ENCODE results near the gene FHIT.

Gene FHIT

DNA sequence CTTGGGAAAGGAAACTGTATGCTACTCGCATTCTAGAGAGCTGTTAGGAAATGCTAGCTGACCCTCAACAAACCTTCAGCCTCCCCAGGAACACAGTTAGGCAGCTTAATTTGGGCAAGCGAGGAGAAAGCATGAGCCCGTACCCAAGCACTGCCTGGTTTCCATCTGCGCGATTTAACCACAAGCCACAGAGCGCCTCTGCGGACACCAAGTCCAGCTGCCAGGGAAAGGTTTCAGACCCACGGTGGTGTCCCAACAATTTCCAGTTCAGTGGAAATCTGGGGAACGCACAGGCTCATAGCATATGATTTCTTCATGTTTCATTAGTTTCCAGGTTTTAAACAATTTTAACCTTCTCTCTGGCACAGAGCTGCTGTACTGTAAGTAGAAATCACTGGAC lies 617.6 kb downstream of the FHIT start:
- DNase-seq (ENCODE audit: low read depth in 3 of 3), result no peak

DNA sequence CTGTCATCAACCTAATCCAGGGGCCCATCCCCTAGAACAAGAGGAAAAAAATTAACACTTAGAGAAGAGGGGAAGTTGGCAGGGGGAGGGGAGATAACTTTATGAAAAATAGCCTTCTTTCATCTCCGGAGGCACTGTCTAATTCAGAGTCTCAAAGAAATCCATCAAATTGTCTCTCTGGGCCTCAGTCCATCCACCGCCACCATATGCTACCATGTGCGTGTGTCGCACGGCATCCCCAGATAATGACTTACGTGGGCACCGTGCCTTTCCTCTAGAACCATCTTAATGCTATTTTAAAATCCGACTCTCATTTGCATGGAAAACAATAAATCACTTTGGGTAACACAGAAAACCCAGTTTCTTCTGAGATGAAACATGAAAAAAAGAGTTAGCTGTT lies 619.7 kb downstream of the FHIT start:
- DNase-seq (ENCODE audit: low read depth in 3 of 3), result no peak

DNA sequence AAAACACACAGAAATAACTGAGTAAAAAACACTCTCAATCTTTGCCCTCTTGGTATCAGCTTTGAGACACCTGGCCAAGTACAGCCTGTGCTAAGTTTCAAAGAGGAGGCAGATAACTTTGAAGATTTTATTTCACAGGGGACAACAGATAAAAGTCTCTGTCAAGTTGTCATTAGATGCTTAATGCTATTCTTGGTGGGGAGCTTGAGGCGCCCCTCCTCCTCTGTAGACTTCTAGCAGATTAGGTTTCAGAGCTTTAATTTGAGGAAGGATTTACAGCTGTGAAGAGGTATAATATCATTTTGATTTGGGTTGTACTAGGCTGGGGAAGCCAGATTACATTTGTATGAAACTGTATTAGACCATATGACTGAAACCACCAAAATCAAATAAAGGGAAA lies 620.3 kb downstream of the FHIT start:
- DNase-seq (ENCODE audit: low read depth in 3 of 3), result no peak

DNA sequence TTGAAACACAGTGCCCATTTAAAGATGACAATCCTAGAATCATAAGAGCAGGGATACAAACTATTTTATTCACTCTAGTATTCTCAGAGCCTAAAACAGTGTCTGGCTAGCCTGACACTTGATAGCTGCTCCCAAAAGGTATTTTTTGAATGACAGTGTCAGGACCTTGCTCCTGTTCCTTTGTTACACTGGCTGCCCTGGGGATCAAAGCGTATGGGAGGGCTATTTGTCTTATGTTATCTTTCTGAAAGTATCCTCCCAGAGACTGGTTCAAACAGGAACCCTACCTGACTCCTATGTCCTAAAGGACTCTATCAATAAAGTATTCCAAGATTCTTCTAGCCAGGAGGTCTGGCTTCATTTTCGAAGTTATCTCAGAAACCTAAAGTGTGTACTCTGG lies 621.4 kb downstream of the FHIT start:
- no peak for DNase-seq (ENCODE audit: low read depth in 3 of 3)

DNA sequence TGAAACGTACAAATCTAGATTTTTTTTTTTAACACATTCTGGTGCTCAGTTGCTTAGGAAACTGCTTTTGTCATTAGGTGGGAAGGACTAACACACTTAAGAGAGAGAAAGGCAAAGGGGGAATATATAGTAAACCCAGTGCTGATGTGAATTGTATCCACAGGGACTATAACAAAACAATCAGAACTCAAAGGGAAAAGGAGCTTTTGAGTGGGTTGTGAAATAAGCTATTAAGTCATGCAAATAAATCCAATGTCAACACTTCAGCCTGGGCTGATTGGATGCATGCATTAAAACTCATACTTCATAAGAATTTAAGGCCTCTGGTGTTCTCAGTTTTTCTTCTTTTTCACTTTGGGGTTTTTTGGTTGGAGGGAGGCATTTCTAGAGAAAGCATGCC lies 628.9 kb downstream of the FHIT start:
- no peak for DNase-seq (ENCODE audit: low read depth in 3 of 3)

DNA sequence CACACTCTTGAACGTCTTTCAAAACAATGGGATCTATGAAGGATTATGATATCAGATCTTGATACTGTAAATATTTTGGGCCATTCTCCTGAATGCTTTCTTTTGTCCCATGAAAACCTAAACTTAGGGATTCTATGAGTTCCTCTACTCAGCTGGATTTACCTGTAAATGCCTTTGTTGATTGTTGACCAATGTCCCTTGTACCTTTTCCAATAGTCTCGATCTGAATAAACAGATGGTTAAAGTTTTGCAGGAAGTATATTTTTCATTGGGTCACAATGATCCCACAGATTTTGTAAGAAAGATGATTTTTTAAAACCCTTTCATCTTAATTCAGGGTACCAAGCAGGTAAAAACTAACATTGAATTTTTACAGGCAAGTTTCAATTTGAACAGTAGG lies 634.1 kb downstream of the FHIT start:
- DNase-seq (ENCODE audit: low read depth in 3 of 3), result no peak

DNA sequence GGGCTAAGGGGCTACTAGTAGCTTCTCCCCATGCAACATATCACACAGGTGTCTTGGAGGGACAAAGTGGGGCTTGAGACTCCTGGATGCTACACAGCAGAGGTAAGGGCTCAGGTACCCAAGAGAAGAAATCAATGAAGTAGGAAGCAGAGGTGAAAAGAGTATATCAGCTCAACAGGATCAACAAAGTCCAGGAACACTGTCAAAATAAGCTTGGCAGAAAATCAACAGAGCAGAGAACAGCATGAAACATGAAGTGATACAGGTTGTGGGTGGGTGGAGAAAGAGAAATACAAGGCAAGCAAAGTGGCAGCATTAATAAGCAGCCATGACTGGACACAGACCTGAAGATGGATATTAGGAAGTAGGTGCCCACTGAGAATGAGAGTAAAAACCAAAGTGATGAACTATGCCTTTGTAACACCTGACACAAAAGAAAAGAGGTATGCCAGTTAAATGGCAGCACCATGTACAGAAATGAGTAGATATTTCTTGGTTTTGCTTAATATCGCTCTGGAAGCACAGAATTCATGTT lies 637.4 kb downstream of the FHIT start:
- DNase-seq (ENCODE audit: low read depth in 3 of 3), result no peak

DNA sequence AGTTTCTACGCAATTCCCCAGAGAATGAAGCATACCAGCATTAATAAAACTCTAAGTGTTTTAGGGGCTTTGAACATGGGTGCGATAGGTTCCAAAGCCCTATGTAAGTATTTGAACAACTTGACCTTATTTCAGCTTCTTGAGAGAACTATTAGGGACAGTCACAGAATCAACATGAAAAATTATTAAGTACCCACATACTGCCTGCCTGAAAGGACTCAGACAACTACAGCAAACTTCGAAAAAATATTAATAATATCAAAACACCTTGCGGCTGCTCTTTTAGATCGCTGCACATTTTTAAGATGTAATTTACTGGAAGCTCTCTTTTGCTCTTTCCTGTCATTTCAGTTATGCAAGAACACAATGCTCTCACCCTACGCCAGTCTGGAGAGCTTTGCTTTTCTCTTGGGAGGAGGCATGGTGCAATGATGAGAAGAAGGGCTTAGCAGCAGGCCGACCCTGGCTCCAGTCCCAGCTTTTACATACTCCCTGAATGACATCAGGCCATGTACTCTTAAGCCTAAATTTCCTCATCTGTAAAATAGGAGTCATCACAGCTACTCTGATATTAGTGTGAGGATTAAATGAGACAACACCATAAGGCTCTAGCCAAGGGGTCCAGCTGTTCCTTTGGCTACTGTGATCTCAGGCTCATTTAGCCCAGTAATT lies 640.7 kb downstream of the FHIT start:
- DNase-seq (ENCODE audit: low read depth in 3 of 3), result no peak

DNA sequence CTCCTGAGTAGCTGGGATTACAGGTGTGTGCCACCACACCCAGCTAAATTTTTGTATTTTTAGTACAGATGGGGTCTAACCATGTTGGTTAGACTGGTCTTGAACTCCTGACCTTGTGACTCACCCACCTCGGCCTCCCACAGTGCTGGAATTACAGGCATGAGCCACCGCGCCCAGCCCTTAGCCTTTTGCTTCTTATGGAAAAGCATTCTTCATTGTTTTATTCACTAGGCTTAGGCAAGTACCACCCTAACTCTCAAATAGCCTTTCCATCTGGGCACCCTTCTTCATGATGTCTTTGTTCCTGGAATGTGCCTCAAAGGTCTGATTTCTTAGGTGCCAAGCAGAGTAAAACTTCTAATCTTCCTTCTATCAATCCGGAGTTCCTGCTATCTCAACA lies 641.8 kb downstream of the FHIT start:
- no peak for DNase-seq (ENCODE audit: low read depth in 3 of 3)

DNA sequence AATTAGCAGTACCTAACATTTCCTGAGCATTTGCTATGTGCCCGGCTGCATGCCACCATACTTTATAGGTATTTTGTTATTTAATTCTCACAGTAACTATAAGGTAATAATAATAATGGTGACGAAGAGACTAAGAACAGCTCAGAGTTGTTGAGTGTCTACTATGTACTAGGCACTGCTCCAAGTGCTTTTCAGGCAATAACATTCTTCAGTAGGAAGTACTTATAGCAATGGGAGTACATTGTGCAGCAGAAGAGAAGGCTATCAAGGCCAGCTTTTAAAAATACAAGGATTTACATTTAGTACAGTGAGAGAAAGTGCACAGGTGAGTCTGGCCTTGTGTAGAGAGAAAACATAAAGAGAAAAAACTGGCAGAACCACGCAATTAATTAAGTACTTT lies 647.4 kb downstream of the FHIT start:
- no peak for DNase-seq (ENCODE audit: low read depth in 3 of 3)

DNA sequence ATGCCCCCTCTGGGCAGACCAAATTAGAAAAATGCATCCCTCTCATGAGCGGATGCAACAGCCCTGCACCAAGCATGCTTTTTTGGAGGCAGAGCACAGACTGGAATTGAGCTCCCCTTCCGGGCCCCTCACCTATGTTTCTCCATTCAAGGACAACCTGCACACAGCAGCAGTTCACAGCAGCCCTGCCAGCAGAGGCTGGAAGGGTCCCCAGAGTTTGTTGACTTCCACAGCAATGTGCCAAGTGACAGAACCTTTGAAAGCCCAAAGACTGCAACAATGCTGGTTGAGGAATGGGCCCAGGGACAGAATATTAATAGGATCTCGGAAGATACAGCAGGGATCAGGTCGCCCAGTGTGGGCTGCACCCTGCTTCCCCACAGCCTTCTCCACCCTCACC lies 650.4 kb downstream of the FHIT start:
- DNase-seq (ENCODE audit: low read depth in 3 of 3), result no peak

DNA sequence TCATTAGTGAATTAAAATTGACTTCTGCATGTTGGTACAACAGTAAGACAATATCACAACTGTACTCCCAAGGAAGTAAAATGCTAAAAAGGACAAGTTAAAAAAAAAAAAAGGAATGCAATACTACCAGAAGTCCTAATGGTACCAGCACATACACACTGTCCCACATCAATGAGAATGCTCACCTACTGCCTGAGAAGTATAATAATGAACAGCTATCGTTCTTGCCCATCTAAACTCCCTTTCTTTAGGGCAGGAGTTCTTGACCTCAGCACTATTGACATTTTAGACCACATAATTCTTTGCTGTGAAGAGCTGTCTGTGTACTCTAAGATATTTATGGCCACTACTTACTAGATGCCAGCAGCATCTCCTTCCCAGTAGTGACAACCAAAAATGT lies 651.7 kb downstream of the FHIT start:
- DNase-seq (ENCODE audit: low read depth in 3 of 3), result no peak

DNA sequence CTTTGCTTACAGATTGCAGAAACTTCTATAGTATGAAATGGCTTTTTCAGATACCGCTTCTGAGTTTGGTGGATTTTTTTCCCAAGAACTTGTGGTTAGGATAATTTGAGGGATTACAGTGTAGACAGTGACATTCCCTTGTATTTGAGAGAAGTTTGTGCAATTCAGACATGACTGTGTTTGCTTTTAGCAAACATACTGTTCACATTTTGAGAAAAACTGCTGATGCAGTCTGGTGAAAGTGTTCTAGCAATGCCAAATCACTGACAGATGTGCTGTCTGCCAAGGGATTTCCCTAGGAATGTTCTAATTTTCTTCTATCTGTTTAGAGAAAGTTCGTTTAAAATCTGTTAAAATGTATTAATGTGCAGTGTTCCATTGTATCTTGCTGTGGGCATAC lies 652.6 kb downstream of the FHIT start:
- no peak for DNase-seq (ENCODE audit: low read depth in 3 of 3)

DNA sequence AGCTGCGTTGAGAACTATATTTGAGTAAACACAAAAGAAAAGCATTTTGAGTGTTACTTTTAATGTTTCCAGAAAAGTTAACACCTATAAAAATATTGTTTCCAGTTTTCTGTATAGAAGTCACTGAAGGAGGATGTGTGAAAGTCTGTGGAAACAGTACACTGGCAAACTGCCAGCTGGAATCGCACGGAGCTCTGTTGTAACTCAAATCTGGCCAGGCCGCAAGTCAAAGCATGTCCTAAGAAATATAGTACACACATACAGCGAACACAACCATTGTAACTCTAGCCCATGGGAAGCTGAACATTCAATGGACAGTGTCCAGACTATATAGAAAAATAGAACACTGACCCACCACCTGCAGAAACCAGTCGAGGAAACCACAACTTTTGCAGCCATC lies 657.2 kb downstream of the FHIT start:
- no peak for DNase-seq (ENCODE audit: low read depth in 3 of 3)

DNA sequence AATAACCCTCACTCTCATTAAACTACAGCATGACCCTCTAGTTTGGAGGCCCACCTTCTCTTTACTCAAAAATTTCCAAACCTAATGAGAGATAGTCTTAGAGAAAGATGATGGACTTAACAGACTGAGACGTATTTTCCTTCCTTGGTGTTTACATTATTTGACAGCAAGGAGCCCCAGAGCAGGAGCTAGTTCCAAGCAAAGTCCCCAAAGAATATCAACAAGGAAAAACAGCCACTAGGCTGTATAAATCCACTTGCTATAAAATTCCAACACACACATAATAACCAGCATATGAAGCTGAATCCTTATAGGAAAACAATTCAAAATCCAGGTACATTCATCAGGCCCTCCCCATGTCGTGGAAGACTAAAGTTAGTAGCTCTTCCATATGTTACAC lies 660.0 kb downstream of the FHIT start:
- DNase-seq (ENCODE audit: low read depth in 3 of 3), result no peak

DNA sequence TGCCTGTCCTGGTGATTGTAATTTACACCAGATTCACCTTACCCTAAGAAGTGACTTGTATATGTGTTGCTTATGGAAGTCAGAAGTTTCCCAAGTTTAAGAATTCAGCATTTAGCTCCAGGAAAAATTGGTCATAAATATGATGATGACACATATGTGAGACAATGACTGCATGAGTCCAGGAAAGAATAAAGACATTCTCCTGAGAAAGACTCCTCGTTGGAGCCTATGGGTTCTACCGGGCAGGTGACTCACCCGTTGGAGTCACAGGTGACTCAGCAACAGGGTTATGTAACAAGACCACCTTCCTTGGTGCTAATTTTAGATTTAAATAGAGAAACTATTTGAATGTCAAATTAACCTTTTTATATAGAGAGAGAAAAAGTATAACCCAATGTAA lies 662.4 kb downstream of the FHIT start:
- peak in 1 of 3 experiments; percentile 2 for DNase-seq (ENCODE audit: low read depth in 3 of 3)

DNA sequence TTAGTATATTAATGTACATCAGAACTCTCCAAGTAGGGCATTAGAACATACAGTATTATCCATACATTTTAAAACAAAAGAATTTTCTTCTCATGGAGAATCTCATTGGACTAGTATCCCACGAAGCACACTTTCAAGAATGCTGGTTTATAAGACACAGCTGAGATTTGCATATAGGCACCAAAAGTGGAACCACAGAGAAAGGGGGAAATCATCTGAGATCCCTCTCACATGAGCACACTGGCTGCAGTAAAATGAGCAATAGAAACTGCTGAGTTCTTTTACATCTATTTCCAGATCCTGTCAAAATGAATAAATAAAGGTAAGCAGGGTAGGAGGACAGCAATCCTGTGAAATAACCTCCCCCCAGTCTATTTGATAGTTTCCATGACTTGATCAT lies 665.3 kb downstream of the FHIT start:
- DNase-seq (ENCODE audit: low read depth in 3 of 3), result no peak

DNA sequence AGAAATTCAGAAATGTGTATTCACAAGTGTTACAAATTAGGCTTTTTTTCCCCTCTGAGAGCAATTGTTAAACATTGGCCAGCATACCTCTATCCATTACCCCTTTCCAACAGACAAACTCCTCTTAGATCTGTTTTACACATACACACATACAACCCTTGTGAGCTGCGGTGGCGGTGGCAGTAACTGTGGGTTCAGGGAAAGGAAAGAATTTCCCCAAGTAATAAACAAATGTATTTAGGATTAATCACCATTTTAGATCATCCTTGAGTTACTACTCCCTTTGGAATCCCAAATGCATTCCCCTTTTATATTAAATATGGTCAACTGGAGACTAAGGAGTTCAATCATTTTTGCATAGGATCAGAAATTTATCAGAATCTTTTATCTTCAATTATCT lies 667.0 kb downstream of the FHIT start:
- no peak for DNase-seq (ENCODE audit: low read depth in 3 of 3)

DNA sequence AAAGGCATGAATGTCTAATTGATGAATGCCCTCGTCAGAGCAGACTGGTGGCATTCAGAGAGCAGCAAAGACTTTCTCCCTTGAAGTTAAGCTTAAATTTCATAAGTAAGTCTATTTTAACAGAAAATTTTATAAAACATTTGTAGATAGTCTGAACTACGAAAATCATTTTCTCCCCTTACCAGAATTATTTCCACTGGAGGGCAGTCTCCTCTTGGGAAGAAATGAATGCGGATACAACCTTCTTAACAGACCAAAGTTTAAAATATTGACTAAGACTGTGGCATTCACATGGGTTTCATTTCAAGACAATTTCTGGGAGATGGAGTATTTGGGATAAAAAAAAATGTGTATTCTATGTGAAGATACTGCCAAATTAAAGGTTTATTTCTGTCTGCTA lies 669.0 kb downstream of the FHIT start:
- DNase-seq (ENCODE audit: low read depth in 3 of 3), result no peak

DNA sequence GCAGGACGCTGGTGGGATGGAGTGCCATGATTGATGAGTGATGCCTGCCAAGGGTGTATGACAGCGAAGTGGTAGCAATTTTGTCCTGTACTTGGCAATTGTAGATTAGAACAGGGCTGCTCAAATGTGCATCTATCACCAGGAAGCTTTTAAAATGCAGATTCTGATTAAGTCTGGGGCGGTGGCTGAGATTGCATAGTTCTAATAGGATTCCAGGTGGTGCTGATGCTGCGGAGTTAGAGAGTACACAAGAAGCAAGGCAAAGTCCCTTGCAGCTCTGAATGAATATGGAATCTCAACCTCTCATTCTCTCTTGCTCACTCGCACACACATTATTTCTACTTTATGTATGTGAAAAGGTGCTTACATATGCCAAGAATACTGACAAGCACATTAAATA lies 670.4 kb downstream of the FHIT start:
- DNase-seq (ENCODE audit: low read depth in 3 of 3), result no peak

DNA sequence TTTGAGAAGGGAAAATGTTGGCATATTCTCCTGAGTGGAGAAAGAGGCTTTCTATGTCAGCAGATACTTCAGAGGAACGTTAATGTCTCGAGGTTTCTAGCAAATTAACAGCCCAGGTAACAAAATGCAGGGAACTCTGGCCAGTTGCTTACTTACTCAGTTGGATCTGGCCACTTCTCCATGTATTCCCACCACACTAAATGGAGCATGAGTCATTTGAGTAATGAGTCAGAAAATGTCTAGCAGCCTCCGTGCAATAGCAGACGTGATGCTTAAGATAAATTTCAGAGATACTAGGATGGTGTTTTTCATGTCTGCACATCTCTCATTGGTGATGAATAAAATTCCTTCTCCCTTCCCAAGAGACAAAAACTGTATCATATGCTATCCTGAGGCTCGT lies 671.5 kb downstream of the FHIT start:
- DNase-seq (ENCODE audit: low read depth in 3 of 3), result no peak

DNA sequence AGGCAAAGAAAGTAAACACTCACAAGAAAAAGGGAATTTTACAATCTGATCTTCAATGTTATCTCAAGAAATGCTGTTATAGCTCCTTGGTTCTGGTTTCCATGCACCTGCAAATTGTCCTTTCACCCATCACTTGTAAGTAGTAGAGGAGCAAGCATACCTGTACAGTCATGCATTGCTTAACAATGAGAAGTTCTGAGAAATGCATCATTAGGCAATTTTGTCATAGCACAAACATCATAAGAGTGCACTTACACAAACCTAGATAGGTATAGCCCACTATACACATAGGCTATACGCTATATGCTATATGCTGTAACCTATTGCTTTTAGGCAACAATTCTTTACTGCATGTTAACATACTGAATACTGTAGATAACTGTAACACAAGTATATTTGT lies 672.3 kb downstream of the FHIT start:
- DNase-seq (ENCODE audit: low read depth in 3 of 3), result no peak

DNA sequence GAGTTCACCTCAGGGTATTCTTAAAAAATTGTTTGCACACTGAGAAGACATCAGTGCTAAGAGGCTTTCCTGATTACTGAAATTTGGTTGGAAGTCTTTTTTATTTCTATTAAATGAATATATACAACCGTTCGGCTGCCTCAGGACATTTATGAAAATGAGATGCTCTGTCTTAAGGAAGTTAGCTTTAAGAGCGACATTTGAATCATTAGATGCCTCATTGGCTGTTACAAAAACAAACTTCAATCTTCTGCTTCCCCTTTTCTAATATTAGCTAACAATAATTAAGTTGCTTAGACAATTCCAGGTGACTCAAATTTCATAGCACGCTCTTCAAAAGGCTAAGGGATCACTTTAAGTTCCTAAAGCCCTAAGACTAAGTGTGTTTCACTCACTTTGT lies 673.7 kb downstream of the FHIT start:
- DNase-seq (ENCODE audit: low read depth in 3 of 3), result no peak

DNA sequence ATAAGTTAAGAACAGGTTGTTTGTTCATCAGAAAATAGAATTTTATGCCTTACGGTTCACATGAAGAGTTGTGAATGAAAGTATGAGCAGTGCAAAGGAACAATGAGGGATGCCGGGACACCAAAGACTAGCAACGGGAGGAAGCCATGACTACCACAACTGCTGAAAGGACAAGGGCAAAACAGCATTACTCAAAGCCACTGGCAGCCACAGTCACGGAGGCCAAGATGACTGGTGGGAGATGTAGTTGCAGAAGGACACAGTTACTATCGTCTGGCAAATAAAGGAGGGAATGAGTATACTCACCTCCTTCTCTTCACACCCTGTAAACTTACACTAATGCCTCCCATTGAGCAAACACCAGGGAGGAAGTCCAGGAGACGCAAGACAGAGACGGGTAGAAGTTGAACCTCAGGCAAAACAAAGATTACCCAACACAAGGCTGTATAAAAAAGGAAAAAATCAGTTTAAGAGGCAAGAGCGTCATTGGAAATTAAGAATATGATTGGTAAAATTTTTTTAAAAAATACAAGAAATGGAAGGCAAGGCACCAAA lies 675.5 kb downstream of the FHIT start:
- DNase-seq (ENCODE audit: low read depth in 3 of 3), result no peak

All from stimulated activated CD4-positive, alpha-beta T cell treated with anti-CD3 and anti-CD28 coated beads, TNF-alpha, amount 100 ng/mL, for 4 hours (primary cell).